Neural progenitor cell (in vitro differentiated cells): ENCODE results near the gene TNS3. TPM values are rescaled to one million over a fixed set of nuclear protein-coding genes. Genes with fewer than 3 reads are reported as not detected.

Source experiments
- DNase-seq: peaks from one replicate; pipeline ENCODE4 v3.0.0-alpha.2; 2016; ENCODE audit warnings: low spot score
- H2AFZ ChIP-seq: fragments of 200-600 bp; sonication (generic); replicated peaks from 2 replicates; pipeline ENCODE4 v1.6.1; 2016; ENCODE audit warnings: antibody characterized with exemption
- H3F3A ChIP-seq: fragments of 200-600 bp; sonication (generic); 2 replicates; pipeline ENCODE4 v1.6.1; 2016; ENCODE audit warnings: antibody characterized with exemption, low read depth
- H3K27ac ChIP-seq: fragments of 200-600 bp; sonication (generic); 2 replicates; pipeline ENCODE4 v1.5.1; 2016; ENCODE audit warnings: mild to moderate bottlenecking
- H3K27me3 ChIP-seq: fragments of 200-600 bp; sonication (generic); 2 replicates; pipeline ENCODE4 v1.6.1; 2016; ENCODE audit warnings: mild to moderate bottlenecking, moderate library complexity
- H3K36me3 ChIP-seq: fragments of 200-600 bp; sonication (generic); 2 replicates; pipeline ENCODE4 v1.5.1; 2016
- H3K4me1 ChIP-seq: fragments of 200-600 bp; sonication (generic); 2 replicates; pipeline ENCODE4 v1.6.1; 2016; ENCODE audit warnings: mixed run types
- H3K4me2 ChIP-seq: fragments of 200-600 bp; sonication (generic); 2 replicates; pipeline ENCODE4 v1.6.1; 2016
- H3K4me3 ChIP-seq: fragments of 200-600 bp; sonication (generic); 2 replicates; pipeline ENCODE4 v1.5.1; 2016
- H3K79me2 ChIP-seq: fragments of 200-600 bp; sonication (generic); 2 replicates; pipeline ENCODE4 v1.6.1; 2016; ENCODE audit warnings: low read depth
- H3K9ac ChIP-seq: fragments of 200-600 bp; sonication (generic); 2 replicates; pipeline ENCODE4 v1.6.1; 2016
- H3K9me3 ChIP-seq: fragments of 200-600 bp; sonication (generic); 2 replicates; pipeline ENCODE4 v1.5.1; 2016; ENCODE audit warnings: low read depth
- H4K20me1 ChIP-seq: fragments of 200-600 bp; sonication (generic); 2 replicates; pipeline ENCODE4 v1.6.1; 2016; ENCODE audit warnings: low read depth
- H3K27ac Mint-ChIP-seq: 3 replicates; pipeline ENCODE4 v1.8.0; 2021; ENCODE audit warnings: mixed read lengths
- H3K27me3 Mint-ChIP-seq: 2 replicates; pipeline ENCODE4 v1.8.0; 2022; ENCODE audit warnings: low read depth, mild to moderate bottlenecking, inconsistent platforms, moderate library complexity, mixed read lengths; ENCODE audit not compliant: insufficient read depth
- H3K36me3 Mint-ChIP-seq: 3 replicates; pipeline ENCODE4 v1.8.0; 2021; ENCODE audit warnings: mixed read lengths
- H3K4me1 Mint-ChIP-seq: 3 replicates; pipeline ENCODE4 v1.8.0; 2021; ENCODE audit warnings: mixed read lengths
- H3K4me3 Mint-ChIP-seq: 3 replicates; pipeline ENCODE4 v1.8.0; 2021; ENCODE audit warnings: mild to moderate bottlenecking, moderate library complexity, mixed read lengths
- H3K9me3 Mint-ChIP-seq: 3 replicates; pipeline ENCODE4 v1.8.0; 2020; ENCODE audit warnings: mixed read lengths
- EZH2 ChIP-seq: fragments of 200-600 bp; sonication (generic); IDR thresholded peaks from 2 replicates; pipeline ENCODE4 v1.6.1; 2017; ENCODE audit warnings: antibody characterized with exemption, mild to moderate bottlenecking, moderate library complexity
- EZH2phosphoT487 ChIP-seq: fragments of 200-600 bp; sonication (generic); IDR thresholded peaks from 2 replicates; pipeline ENCODE4 v1.6.1; 2017; ENCODE audit warnings: antibody characterized with exemption
- total RNA-seq: library from RNA; depleted of rRNA; stranded (reverse); fragments of >200 nt; gene quantifications from 2 replicates; pipeline ENCODE4 v1.2.3, GENCODE V29; 2015; ENCODE audit warnings: low replicate concordance
- TF ChIP-seq, protein P1 (sequence below): fragments of 200-600 bp; sonication (generic); IDR thresholded peaks from 2 replicates; pipeline ENCODE4 v1.5.1; 2017; ENCODE audit warnings: antibody characterized with exemption, mild to moderate bottlenecking

TNS3 gene
- total RNA-seq, 1 donor from 2014 or later = 15.0 TPM

DNA sequence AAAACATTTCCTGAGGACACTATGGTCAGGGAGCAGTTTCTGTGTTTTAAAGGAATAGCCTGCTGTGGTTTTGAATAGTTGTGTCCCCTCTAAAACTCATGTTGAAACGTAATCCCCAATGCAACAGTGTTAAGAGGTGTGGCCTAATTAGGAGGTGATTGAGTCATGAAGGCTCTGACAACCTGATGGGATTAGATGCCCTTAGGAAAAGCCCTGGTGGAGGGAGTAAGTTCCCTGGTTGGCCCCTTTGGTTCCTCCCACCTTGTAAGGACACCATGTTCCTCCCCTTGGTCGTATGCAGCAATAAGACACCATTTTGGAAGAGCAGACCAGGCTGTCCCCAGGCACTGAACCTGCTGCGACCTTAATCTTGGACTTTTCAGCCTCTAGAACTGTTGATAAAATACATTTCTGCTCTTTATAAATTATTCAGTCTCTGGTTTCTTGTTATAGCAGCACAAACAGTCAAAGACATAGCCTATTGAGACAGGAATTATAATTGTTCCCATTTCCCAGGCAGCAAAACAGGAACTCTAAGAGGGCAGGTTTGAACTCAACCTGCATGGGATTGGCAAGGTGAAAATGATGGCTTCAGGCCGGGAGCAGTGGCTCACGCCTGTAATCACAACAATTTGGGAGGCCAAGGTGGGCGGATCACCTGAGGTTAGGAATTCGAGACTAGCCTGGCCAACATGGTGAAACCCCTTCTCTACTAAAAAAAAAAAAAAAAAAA lies 20.5 kb upstream of the TNS3 start:
- H2AFZ ChIP-seq = no peak overlapping the region
- no peaks in the 10 kb centered on the region for H4K20me1 ChIP-seq
- DNase-seq = no peak
- no peak overlapping the region for H3K27ac ChIP-seq
- H3K4me1 Mint-ChIP-seq = no peaks in the 10 kb centered on the region
- H3K9me3 Mint-ChIP-seq = peaks cover 4% of the 10 kb centered on the region
- no peak overlapping the region for H3K4me2 ChIP-seq
- peaks cover 4% of the 10 kb centered on the region for H3F3A ChIP-seq
- H3K4me3 ChIP-seq = no peak overlapping the region
- no peaks in the 10 kb centered on the region for H3K9me3 ChIP-seq
- H3K4me3 Mint-ChIP-seq = no peak overlapping the region
- no peaks in the 10 kb centered on the region for H3K36me3 Mint-ChIP-seq
- no peaks in the 10 kb centered on the region for H3K4me1 ChIP-seq
- H3K36me3 ChIP-seq = no peaks in the 10 kb centered on the region
- peaks cover 2% of the 10 kb centered on the region for H3K27me3 Mint-ChIP-seq
- TF ChIP-seq EZH2 = no peak
- TF ChIP-seq, protein P1, sequence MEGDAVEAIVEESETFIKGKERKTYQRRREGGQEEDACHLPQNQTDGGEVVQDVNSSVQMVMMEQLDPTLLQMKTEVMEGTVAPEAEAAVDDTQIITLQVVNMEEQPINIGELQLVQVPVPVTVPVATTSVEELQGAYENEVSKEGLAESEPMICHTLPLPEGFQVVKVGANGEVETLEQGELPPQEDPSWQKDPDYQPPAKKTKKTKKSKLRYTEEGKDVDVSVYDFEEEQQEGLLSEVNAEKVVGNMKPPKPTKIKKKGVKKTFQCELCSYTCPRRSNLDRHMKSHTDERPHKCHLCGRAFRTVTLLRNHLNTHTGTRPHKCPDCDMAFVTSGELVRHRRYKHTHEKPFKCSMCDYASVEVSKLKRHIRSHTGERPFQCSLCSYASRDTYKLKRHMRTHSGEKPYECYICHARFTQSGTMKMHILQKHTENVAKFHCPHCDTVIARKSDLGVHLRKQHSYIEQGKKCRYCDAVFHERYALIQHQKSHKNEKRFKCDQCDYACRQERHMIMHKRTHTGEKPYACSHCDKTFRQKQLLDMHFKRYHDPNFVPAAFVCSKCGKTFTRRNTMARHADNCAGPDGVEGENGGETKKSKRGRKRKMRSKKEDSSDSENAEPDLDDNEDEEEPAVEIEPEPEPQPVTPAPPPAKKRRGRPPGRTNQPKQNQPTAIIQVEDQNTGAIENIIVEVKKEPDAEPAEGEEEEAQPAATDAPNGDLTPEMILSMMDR = no peak
- TF ChIP-seq EZH2phosphoT487 = no peak
- H3K27me3 ChIP-seq = no peaks in the 10 kb centered on the region
- no peak overlapping the region for H3K27ac Mint-ChIP-seq
- no peaks in the 10 kb centered on the region for H3K79me2 ChIP-seq
- no peak overlapping the region for H3K9ac ChIP-seq

DNA sequence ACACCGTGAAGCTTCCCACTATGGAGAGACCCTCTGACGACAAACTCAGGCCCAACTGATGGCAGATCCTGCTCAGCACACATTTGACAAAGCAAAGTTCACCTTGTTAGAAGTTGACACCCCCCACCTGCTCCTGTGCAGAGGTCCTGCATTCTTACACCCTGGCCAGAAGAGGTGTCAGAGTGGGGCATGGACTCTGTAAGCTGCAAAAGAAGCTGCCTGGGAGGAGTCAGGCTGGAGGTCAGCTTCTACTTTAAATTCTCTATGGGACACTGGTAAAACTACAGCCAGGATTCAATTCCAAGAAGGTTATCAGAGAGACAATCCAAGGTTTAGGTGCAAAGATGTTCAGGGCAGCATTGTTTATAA lies 20.0 kb upstream of the TNS3 start:
- peaks cover 6% of the 10 kb centered on the region for H3K9me3 Mint-ChIP-seq
- Histone ChIP-seq H2AFZ (no peak overlapping the region), H3K9me3 (no peaks in the 10 kb centered on the region), H3K9ac (no peak overlapping the region), H3K79me2 (no peaks in the 10 kb centered on the region), H3K36me3 (no peaks in the 10 kb centered on the region), H3K4me1 (no peaks in the 10 kb centered on the region), H4K20me1 (no peaks in the 10 kb centered on the region), H3F3A (peaks cover 4% of the 10 kb centered on the region), H3K4me3 (no peak overlapping the region), H3K27me3 (no peaks in the 10 kb centered on the region), H3K4me2 (no peak overlapping the region), H3K27ac (no peak overlapping the region)
- H3K4me1 Mint-ChIP-seq = no peaks in the 10 kb centered on the region
- no peaks in the 10 kb centered on the region for H3K36me3 Mint-ChIP-seq
- DNase-seq = no peak
- no peak overlapping the region for H3K27ac Mint-ChIP-seq
- no peak overlapping the region for H3K4me3 Mint-ChIP-seq
- TF ChIP-seq EZH2phosphoT487 (no peak), EZH2 (no peak)
- TF ChIP-seq, protein P1 = no peak
- peaks cover 2% of the 10 kb centered on the region for H3K27me3 Mint-ChIP-seq

GRCh38 chr7:47601119-47601880 lies 19.4 kb upstream of the TNS3 start:
- peak overlapping the region; percentile 61 for H3K27ac Mint-ChIP-seq
- Histone ChIP-seq H3K27ac (no peak overlapping the region), H2AFZ (peak overlapping the region; percentile 14), H3K79me2 (no peaks in the 10 kb centered on the region), H3F3A (peaks cover 4% of the 10 kb centered on the region), H3K27me3 (no peaks in the 10 kb centered on the region), H3K4me3 (no peak overlapping the region), H4K20me1 (no peaks in the 10 kb centered on the region), H3K4me2 (no peak overlapping the region), H3K36me3 (no peaks in the 10 kb centered on the region), H3K9ac (no peak overlapping the region), H3K9me3 (no peaks in the 10 kb centered on the region), H3K4me1 (no peaks in the 10 kb centered on the region)
- peaks cover 2% of the 10 kb centered on the region for H3K27me3 Mint-ChIP-seq
- no peak overlapping the region for H3K4me3 Mint-ChIP-seq
- DNase-seq = no peak
- no peaks in the 10 kb centered on the region for H3K36me3 Mint-ChIP-seq
- no peaks in the 10 kb centered on the region for H3K4me1 Mint-ChIP-seq
- H3K9me3 Mint-ChIP-seq = peaks cover 6% of the 10 kb centered on the region
- TF ChIP-seq, protein P1 = no peak
- TF ChIP-seq EZH2 (no peak), EZH2phosphoT487 (no peak)
